ENCODE measurements around the gene COL16A1.

Gene COL16A1

GRCh38 chr1:31624309-31624708, 79.5 kb downstream of the COL16A1 start:
- Histone ChIP-seq H3K9ac (ENCODE audit: low read length) (no peak overlapping the region), H3K4me3 (ENCODE audit: low read length) (no peak overlapping the region)

DNA sequence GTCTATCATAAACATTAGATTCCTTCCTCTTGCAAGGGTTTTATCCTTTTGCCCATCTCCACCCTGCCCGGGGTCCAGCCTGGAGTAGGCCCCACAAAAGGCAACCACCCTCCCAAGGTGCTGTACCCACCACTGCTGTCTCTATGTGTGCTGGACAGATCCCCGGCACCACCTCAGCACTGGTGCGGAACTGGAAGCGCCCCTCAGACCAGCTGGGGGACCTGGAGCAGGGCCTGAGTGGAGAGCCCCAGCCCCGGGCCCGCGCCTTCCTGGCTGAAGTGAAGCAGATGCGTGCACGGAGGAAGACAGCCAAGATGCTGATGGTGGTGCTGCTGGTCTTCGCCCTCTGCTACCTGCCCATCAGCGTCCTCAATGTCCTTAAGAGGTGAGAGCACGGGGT, 80.5 kb downstream of the COL16A1 start:
- Histone ChIP-seq H3K9me3 (ENCODE audit: control insufficient read depth, low read depth, low read length) (no peaks in the 10 kb centered on the region), H3K27ac (ENCODE audit: low read length) (no peak overlapping the region), H3K27me3 (ENCODE audit: control insufficient read depth, insufficient read depth, low read length) (no peaks in the 10 kb centered on the region), H3K36me3 (ENCODE audit: control insufficient read depth, low read depth, low read length) (peaks cover 4% of the 10 kb centered on the region), H3K9ac (ENCODE audit: low read length) (no peak overlapping the region), H3K4me3 (ENCODE audit: low read length) (no peak overlapping the region), H3K4me1 (ENCODE audit: control insufficient read depth, low read depth, low read length) (no peaks in the 10 kb centered on the region)

More at GRCh38 chr1:31624309-31624708, 79.5 kb downstream of the COL16A1 start:
- Histone ChIP-seq H3K4me1 (ENCODE audit: control insufficient read depth, low read depth, low read length) (no peaks in the 10 kb centered on the region), H3K36me3 (ENCODE audit: control insufficient read depth, low read depth, low read length) (peaks cover 10% of the 10 kb centered on the region), H3K27ac (ENCODE audit: low read length) (no peak overlapping the region), H3K9me3 (ENCODE audit: control insufficient read depth, low read depth, low read length) (no peaks in the 10 kb centered on the region), H3K27me3 (ENCODE audit: control insufficient read depth, insufficient read depth, low read length) (no peaks in the 10 kb centered on the region)

- Histone ChIP-seq H3K36me3 (ENCODE audit: control insufficient read depth, low read depth, low read length) (no peaks in the 10 kb centered on the region), H3K27me3 (ENCODE audit: control insufficient read depth, insufficient read depth, low read length) (peaks cover 7% of the 10 kb centered on the region), H3K27ac (ENCODE audit: low read length) (no peak overlapping the region), H3K4me1 (ENCODE audit: control insufficient read depth, low read depth, low read length) (no peaks in the 10 kb centered on the region), H3K4me3 (ENCODE audit: low read length) (no peak overlapping the region), H3K9ac (ENCODE audit: low read length) (no peak overlapping the region), H3K9me3 (ENCODE audit: control insufficient read depth, low read depth, low read length) (no peaks in the 10 kb centered on the region)
Measured at GRCh38 chr1:31621847-31622730, 81.7 kb downstream of the COL16A1 start.

DNA sequence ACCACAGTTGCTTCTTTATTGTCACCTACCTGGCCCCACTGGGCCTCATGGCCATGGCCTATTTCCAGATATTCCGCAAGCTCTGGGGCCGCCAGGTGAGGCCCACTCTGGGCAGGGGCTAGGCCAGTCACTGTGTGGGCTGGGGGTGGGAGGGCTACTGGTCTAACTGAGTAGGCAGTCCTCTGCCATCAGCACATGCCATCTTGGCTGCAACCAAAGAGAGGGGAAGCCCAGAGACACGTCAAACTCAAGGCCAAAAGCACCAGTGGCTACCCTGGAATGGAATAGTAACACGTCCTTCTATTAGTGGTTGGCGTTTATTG, 82.4 kb downstream of the COL16A1 start:
- H3K9me3 ChIP-seq (ENCODE audit: control insufficient read depth, low read depth, low read length), result no peaks in the 10 kb centered on the region
- no peaks in the 10 kb centered on the region for H3K4me1 ChIP-seq (ENCODE audit: control insufficient read depth, low read depth, low read length)
- H3K27ac ChIP-seq (ENCODE audit: low read length), result no peak overlapping the region
- H3K4me3 ChIP-seq (ENCODE audit: low read length), result no peak overlapping the region
- peaks cover 14% of the 10 kb centered on the region for H3K27me3 ChIP-seq (ENCODE audit: control insufficient read depth, insufficient read depth, low read length)
- H3K9ac ChIP-seq (ENCODE audit: low read length), result no peak overlapping the region
- no peaks in the 10 kb centered on the region for H3K36me3 ChIP-seq (ENCODE audit: control insufficient read depth, low read depth, low read length)

DNA sequence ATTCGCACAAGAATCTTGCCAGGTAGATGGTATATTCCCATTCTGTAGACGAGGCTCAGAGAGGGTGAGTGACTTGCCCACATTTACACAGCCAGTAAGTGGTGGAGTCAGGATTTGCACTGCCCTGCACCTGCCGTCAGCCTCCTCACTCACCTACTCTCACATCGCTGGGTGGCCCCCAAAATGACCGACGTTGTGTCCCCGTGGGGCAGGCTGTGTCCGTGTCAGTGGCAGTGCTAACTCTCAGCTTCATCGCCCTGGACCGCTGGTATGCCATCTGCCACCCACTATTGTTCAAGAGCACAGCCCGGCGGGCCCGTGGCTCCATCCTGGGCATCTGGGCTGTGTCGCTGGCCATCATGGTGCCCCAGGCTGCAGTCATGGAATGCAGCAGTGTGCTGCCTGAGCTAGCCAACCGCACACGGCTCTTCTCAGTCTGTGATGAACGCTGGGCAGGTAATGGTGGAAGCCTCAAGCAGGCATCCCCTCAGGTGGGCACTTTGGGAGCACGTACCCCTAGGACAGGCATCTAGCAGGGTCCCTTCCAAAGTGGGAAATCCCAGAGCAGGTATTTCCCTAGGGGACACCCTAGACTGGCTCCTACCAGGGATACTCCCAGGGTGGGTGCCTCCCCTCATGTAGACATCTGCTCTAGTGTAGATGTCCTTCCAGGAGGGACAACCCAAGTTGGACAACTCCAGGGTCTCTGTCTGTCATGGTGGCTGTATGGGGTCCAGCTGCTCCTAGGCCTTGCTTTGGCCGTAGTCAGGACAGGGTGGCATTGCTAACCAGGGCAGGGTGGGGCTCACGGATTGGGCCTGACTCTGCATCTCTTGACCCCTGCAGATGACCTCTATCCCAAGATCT, 83.0 kb downstream of the COL16A1 start:
- no peak overlapping the region for H3K4me3 ChIP-seq (ENCODE audit: low read length)
- H3K27me3 ChIP-seq (ENCODE audit: control insufficient read depth, insufficient read depth, low read length), result peaks cover 20% of the 10 kb centered on the region
- no peaks in the 10 kb centered on the region for H3K9me3 ChIP-seq (ENCODE audit: control insufficient read depth, low read depth, low read length)
- no peaks in the 10 kb centered on the region for H3K4me1 ChIP-seq (ENCODE audit: control insufficient read depth, low read depth, low read length)
- H3K36me3 ChIP-seq (ENCODE audit: control insufficient read depth, low read depth, low read length), result no peaks in the 10 kb centered on the region
- no peak overlapping the region for H3K9ac ChIP-seq (ENCODE audit: low read length)
- H3K27ac ChIP-seq (ENCODE audit: low read length), result no peak overlapping the region

DNA sequence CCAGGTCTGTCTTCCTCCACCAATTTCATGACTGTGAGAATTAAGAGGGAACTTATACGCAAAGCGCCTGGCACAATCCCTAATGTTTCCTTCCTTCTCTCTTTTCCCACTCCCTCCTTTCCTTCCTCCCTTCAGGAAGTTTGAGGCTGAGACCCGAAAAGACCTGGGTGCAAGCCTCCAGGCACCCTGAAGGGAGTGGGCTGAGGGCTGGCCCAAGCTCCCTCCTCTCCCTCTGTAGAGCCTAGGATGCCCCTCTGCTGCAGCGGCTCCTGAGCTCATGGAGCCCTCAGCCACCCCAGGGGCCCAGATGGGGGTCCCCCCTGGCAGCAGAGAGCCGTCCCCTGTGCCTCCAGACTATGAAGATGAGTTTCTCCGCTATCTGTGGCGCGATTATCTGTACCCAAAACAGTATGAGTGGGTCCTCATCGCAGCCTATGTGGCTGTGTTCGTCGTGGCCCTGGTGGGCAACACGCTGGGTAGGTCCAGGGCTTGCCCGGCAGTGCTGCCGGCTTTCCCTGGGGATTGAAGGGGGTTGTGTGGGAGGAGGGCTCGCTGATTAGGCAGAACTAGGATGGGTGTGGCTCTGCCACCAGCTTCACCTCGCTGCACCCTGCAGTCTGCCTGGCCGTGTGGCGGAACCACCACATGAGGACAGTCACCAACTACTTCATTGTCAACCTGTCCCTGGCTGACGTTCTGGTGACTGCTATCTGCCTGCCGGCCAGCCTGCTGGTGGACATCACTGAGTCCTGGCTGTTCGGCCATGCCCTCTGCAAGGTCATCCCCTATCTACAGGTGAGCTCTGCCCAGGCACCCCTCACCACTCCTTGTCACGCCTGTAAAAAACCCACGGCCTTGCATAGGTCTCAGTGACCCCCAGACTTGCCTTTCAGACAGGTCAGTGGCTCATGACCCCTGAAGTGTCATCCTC, 84.6 kb downstream of the COL16A1 start:
- Histone ChIP-seq H3K27ac (ENCODE audit: low read length) (no peak overlapping the region), H3K9ac (ENCODE audit: low read length) (no peak overlapping the region), H3K27me3 (ENCODE audit: control insufficient read depth, insufficient read depth, low read length) (peaks cover 28% of the 10 kb centered on the region), H3K36me3 (ENCODE audit: control insufficient read depth, low read depth, low read length) (no peaks in the 10 kb centered on the region), H3K4me1 (ENCODE audit: control insufficient read depth, low read depth, low read length) (no peaks in the 10 kb centered on the region), H3K4me3 (ENCODE audit: low read length) (no peak overlapping the region), H3K9me3 (ENCODE audit: control insufficient read depth, low read depth, low read length) (no peaks in the 10 kb centered on the region)

DNA sequence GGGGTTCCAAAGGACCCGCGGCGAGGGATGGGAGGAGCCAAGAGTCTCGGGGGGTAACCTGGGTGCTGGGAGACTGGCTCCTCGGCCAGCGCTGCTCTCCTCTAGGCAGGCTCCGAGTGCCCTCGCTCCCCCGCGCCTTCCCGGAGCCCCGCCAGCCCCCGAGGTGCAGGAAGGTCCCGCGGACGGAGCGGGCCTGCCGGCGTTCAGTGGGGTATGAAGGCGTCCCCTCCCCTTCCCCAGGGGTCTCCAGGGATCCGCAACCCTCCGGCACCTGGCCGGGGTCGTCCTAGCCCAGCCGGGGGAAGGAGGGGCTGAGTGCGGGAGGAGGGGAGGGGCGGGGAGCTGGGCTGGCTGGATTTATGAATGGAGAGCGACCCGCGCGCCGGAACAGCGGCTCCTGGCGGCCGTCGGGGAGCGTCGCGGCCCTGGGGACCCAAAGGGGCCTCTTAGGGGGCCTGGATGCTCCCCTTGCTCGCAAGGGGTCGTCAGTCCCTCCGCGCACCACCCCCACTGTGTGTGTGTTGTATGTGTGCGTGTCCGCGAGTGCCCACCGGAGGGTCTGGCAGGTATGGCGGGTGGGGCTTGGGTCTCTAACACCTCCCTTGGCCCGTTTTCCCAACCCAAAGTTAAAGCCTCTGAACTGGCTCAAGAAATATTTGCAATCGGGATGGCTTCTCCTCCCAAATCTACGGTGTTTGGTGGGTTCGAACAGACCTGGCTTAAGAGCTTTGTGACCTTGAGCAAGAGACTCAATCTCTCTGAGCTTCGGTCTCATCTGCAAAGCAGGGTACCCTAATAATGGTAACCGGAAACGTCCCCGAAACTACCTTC, 85.7 kb downstream of the COL16A1 start:
- Histone ChIP-seq H3K9me3 (ENCODE audit: control insufficient read depth, low read depth, low read length) (no peaks in the 10 kb centered on the region), H3K4me1 (ENCODE audit: control insufficient read depth, low read depth, low read length) (no peaks in the 10 kb centered on the region), H3K27ac (ENCODE audit: low read length) (no peak overlapping the region), H3K36me3 (ENCODE audit: control insufficient read depth, low read depth, low read length) (no peaks in the 10 kb centered on the region), H3K27me3 (ENCODE audit: control insufficient read depth, insufficient read depth, low read length) (peaks cover 28% of the 10 kb centered on the region), H3K9ac (ENCODE audit: low read length) (peak overlapping the region; percentile 25), H3K4me3 (ENCODE audit: low read length) (peak overlapping the region; percentile 71)

GRCh38 chr1:31617218-31617915, 86.5 kb downstream of the COL16A1 start, which contains the start of gene HCRTR1:
Gene HCRTR1 (plus strand): TSS chr1:31617689. CDS start chr1:31619193, 1,504 bp downstream.
- Histone ChIP-seq H3K4me3 (ENCODE audit: low read length) (peak within 1 kb of the TSS; percentile 71), H3K36me3 (ENCODE audit: control insufficient read depth, low read depth, low read length) (no peaks in the 10 kb centered on the region), H3K9me3 (ENCODE audit: control insufficient read depth, low read depth, low read length) (no peaks in the 10 kb centered on the region), H3K27me3 (ENCODE audit: control insufficient read depth, insufficient read depth, low read length) (peaks cover 28% of the 10 kb centered on the region), H3K9ac (ENCODE audit: low read length) (peak within 1 kb of the TSS; percentile 25), H3K4me1 (ENCODE audit: control insufficient read depth, low read depth, low read length) (no peaks in the 10 kb centered on the region), H3K27ac (ENCODE audit: low read length) (no peak within 1 kb of the TSS)

DNA sequence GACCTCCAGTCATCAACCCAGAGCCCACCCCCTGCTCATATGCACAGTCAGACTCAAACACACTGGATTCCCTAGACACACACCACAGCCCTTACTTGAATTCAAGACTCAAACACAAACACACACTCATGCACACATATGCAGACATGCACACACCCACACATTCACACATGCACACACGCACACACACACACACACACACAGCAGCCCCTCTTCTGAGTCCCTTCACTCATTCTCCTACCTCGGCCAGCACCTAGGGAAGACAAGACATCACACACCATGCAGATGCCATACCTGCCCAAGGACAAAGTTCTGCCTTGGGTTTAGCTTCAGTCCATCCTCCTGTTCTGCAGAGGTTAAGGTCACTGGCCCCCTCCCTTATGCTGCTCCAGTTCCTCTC, 87.9 kb downstream of the COL16A1 start:
- no peak overlapping the region for H3K9ac ChIP-seq (ENCODE audit: low read length)
- H3K4me3 ChIP-seq (ENCODE audit: low read length), result no peak overlapping the region
- H3K27ac ChIP-seq (ENCODE audit: low read length), result no peak overlapping the region
- H3K4me1 ChIP-seq (ENCODE audit: control insufficient read depth, low read depth, low read length), result no peaks in the 10 kb centered on the region
- H3K27me3 ChIP-seq (ENCODE audit: control insufficient read depth, insufficient read depth, low read length), result peaks cover 28% of the 10 kb centered on the region
- H3K36me3 ChIP-seq (ENCODE audit: control insufficient read depth, low read depth, low read length), result no peaks in the 10 kb centered on the region
- H3K9me3 ChIP-seq (ENCODE audit: control insufficient read depth, low read depth, low read length), result no peaks in the 10 kb centered on the region

DNA sequence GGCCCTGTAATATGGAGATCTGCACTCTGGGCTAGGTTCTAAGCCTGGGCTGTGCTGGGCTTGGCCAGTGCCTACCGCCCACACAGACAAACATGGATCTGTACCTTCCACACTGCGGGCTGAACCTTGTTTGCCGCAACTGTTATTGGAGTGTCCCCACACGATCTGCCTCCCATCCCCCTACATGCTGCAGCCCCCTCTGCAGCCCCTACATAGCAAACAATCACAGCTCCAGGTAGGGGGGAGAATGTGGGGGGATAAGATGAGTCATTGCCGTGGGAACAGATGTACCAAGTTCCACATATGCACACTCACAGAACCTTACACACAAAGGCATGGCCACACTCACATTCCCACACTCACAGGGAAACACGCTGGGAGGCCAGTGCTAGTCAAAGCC, 88.4 kb downstream of the COL16A1 start:
- Histone ChIP-seq H3K27me3 (ENCODE audit: control insufficient read depth, insufficient read depth, low read length) (peaks cover 28% of the 10 kb centered on the region), H3K9ac (ENCODE audit: low read length) (no peak overlapping the region), H3K4me3 (ENCODE audit: low read length) (no peak overlapping the region), H3K36me3 (ENCODE audit: control insufficient read depth, low read depth, low read length) (no peaks in the 10 kb centered on the region), H3K4me1 (ENCODE audit: control insufficient read depth, low read depth, low read length) (no peaks in the 10 kb centered on the region), H3K9me3 (ENCODE audit: control insufficient read depth, low read depth, low read length) (no peaks in the 10 kb centered on the region), H3K27ac (ENCODE audit: low read length) (no peak overlapping the region)

All from iPS-18a (cell line).